ENCODE measurements around the gene BMP8A.
"Not testable (repeated sequence)": the region's sequence is repeated elsewhere in the genome, so short reads cannot be mapped to it uniquely, and the experiment has no call there.

The BMP8A gene, protein sequence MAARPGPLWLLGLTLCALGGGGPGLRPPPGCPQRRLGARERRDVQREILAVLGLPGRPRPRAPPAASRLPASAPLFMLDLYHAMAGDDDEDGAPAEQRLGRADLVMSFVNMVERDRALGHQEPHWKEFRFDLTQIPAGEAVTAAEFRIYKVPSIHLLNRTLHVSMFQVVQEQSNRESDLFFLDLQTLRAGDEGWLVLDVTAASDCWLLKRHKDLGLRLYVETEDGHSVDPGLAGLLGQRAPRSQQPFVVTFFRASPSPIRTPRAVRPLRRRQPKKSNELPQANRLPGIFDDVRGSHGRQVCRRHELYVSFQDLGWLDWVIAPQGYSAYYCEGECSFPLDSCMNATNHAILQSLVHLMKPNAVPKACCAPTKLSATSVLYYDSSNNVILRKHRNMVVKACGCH

DNA sequence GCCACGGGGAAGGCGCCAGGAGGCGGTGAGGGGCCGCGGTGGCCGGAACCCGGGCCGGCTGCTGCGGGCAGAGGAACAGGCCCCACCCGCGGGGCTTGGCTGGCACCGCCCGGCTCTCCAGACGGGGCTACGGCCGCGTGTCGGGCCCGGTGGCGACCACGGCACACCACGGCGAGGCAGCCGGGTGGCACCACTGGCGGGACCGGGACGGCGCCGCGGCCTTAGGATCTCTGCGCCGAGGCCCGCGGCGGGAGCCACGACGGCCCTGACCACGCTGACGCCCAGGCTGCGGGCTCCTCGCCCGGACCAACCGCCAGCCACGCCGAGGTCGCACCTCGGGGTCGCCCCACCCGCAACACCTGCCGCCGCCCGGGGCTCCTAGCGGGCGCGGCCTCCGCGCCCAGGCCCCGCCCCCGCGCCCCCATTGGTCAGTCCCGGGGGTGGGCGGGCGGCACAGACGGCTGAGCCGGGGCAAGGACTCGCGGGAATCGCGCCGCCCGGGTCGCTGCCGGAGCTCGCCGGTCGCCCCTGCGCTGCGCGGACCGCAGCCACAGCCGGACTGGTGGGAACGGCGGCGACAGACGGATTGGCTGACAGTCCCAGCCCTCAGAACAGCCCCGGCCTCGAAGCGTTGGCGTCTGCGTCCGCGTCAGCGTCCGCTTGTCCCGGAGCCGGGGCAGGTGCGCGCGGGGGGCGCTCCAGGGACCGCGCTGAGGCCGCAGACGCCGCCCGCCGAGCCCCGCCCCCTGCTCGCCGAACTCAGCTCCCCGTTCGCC is at the start of gene BMP8A:
Gene BMP8A, plus strand, starts transcription at position 491 of the 776 bp plus-strand sequence. CDS start 356 bp downstream, outside the sequence.
- peak; percentile 91 for DNase-seq

DNA sequence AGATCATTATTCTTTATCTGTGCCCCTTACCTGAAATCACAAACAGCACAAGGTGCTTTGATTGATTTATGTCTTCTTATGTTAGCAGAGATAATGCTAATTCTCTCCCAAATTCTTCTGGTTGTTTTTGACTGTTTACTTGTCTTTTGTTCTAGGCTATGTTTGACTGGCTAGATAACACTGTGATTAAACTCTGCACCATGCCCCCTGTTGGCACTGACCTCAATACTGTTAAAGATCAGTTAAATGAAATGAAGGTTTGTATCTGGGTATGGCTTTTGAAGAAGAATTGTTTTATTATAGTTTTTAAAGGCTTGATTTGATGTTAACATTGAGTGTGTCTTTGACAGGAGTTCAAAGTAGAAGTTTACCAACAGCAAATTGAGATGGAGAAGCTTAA is 49.6 kb upstream of the BMP8A start:
- no peak for DNase-seq

DNA sequence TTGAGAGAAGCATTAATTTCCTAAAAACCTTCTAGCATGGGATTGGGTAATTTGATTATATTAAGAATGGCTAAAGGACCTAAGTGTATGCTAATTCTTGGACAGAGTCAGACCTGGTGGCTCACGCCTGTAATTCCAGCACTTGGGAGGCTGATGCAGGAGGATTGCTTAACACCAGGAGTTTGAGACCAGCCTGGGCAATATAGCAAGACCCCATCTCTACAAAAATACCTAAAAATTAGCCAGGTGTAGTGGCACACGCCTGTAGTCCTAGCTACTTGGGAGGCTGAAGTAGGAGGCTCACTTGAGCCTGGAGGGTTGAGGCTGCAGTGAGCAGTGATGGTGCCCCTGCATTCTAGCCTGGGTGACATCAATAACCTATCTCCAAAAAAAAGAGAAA is 45.9 kb upstream of the BMP8A start:
- no peak for DNase-seq

DNA sequence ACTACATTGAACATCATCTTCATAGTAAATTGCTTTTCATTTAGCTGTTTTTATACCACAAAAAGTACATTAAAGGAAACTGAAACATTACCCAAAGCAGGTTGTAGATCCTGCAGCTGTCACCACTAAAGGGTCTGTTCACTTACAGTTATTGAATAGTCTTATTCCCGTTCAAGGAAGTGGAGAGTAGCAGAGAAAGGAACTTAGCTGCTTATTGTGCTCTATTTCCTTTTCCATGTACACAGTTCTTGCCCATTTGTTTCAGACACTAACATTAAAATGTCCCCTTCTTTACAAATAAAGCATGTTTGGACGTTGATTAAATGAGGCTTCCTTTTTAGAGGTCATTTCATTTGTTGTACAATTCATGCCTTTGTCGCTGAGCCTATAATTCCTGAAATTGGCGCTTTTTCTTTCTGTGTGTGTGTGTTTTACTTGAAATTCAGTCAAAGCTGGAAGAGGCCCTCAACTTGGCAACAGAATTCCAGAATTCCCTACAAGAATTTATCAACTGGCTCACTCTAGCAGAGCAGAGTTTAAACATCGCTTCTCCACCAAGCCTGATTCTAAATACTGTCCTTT is 44.4 kb upstream of the BMP8A start:
- DNase-seq = no peak

DNA sequence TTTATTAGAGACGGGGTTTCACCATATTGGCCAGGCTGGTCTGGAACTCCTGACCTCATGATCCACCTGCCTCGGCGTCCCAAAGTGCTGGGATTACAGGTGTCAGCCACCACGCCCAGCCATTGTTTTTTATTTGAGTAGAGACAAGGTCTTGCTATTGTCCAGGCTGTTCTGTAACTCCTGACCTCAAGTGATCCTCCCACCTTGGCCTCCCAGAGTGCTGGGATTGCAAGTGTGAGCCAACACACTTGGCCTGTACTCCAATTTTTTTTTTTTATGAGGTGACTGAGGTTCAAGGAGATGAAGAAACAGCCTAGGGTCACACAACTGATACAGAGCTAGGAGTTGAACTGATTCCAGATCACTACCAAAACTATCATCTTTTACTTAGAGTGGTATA is 41.4 kb upstream of the BMP8A start:
- DNase-seq = not testable (repeated sequence)

DNA sequence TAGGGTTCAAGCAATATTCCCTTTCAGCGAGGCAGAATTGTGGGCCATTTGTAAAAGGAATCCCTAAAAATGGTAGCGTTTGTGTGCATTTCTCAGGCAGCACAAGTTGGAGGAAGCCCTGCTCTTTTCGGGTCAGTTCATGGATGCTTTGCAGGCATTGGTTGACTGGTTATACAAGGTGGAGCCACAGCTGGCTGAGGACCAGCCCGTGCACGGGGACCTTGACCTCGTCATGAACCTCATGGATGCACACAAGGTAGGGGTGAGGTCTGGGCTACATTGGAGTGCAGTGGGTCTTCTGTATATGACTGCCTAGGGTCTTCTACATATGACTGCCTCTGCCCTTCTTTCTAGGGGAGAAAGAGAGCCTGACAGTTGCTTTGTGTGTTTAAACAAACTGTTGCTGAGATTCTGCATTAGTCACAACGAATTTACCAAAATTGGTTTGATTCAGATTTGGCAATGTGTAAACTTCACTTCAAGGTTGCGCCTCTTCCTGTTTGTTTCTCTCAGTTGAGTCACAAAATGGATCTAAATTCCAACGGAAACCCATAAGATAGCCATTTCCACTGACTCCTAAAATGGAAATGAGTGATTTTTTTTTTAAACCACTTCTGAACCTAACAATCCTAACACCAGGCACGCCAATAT is 40.4 kb upstream of the BMP8A start:
- no peak for DNase-seq

DNA sequence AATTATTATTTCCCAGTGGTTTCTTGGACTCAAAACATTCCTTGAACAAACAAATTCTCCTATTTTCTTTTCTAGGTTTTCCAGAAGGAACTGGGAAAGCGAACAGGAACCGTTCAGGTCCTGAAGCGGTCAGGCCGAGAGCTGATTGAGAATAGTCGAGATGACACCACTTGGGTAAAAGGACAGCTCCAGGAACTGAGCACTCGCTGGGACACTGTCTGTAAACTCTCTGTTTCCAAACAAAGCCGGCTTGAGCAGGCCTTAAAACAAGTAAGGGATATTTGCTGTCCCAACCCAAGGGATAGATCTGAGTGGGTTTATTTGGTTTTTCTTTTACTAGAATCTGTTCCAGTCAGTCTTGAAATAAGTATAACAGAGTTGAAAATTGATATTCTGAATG is 39.4 kb upstream of the BMP8A start:
- DNase-seq = no peak

DNA sequence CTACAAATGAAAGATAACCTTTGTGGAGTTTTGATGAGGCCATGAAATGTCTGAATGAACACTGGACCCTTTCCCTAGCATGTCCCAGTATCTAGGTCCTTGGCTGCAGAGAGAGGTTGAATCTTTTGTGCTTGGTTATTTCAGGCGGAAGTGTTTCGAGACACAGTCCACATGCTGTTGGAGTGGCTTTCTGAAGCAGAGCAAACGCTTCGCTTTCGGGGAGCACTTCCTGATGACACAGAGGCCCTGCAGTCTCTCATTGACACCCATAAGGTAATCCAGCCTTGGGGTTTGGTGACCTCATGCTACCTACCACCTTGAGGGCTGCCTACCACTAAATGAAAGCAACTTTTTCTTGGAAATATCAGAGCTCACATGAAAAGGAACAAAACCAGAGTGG is 38.9 kb upstream of the BMP8A start:
- DNase-seq = no peak

DNA sequence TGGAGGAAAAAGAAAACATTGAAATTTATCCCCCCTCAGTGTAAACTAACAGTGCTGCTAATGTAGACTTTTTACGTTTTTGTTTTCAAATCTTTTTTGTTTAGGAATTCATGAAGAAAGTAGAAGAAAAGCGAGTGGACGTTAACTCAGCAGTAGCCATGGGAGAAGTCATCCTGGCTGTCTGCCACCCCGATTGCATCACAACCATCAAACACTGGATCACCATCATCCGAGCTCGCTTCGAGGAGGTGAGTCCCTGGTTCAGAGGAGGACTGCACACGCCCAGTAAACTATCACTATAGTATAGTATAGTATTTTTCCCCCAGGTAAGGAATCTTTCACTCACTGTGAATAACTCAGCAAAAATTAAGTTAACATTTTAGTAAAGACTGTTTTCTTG is 37.8 kb upstream of the BMP8A start:
- DNase-seq = no peak

DNA sequence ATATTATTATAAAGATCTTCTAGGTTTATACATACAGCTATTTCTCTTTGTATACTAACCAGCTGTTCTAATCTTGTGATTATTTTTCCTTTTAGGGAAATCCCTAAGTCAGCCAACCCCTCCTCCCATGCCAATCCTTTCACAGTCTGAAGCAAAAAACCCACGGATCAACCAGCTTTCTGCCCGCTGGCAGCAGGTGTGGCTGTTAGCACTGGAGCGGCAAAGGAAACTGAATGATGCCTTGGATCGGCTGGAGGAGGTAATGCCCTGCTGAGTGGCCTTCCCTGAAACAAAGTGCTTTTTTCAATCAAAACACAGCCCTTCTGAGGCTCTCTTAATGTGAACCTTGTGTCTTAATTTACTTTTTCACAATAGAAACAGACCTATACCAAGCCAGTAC is 32.4 kb upstream of the BMP8A start:
- DNase-seq = no peak

DNA sequence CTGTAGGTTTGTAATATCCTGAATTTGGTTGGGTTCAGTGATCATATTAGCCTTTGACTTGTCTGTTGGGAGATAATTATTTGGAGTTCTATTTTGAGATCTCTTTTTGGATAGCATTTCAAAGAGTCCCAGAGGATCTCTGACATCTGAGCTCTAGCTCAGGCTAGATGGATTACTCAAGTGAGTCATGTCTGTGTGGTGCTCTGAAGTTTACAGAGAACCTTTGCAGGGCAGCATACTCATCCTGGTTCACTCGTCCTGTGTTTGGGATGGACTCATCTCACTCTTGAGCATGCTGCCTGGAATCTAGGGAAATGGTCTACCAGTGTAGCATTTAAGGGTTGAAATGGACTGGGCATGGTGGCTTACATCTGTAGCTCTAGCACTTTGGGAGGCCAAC is 29.4 kb upstream of the BMP8A start:
- DNase-seq = no peak

DNA sequence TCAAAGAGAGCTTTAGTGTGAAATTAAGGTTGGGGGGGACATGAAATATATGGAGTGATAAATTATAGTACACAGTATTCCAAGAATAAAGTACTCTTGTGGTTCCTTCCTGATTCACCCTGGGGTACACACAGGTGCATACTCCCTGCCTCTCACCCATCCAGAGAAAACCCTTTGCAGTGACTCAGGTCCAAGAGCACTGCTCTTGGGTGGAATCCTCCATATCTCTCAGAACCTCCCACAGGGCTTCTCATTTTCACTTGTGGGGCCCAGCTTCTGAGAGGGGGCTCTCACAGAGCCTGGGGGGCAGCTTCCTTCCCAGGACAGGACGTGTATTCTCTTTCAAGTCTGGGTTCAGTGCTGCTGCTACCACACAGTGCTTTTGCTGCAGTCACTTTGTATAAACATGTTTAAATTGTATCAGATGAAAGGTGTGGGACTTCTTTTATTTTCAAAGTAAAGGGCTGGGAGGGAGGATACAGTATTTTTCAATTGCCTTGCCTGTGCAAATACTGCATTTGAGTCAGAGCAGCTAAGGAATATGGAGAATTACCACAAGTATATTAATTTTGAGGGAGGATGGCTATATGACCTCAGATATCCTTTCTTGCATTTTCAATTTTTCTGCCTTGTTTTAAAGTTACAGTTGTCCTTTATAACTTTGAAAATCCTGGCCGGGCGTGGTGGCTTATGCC is 24.9 kb upstream of the BMP8A start:
- DNase-seq = no peak

DNA sequence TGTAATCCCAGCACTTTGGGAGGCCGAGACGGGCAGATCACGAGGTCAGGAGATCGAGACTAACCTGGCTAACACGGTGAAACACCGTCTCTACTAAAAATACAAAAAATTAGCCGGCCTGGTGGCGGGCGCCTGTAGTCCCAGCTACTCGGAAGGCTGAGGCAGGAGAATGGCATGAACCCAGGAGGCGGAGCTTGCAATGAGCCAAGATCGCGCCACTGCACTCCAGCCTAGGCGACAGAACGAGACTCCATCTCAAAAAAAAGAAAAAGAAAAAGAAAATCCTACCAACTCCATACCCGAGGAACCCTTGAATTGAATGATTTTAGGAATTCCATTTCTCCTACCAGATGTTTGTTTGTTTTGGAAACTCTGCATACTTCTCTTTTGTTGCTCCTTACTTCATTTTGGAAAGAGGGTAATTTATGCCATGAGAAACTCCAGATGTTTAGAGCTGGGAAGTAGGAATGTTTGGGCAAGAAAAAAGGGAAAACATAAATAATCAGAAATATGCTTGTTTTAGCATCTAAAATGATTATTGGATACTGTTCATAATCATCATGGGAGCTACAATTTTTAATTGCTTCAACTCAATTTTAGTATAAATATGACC is 24.2 kb upstream of the BMP8A start:
- not testable (repeated sequence) for DNase-seq

DNA sequence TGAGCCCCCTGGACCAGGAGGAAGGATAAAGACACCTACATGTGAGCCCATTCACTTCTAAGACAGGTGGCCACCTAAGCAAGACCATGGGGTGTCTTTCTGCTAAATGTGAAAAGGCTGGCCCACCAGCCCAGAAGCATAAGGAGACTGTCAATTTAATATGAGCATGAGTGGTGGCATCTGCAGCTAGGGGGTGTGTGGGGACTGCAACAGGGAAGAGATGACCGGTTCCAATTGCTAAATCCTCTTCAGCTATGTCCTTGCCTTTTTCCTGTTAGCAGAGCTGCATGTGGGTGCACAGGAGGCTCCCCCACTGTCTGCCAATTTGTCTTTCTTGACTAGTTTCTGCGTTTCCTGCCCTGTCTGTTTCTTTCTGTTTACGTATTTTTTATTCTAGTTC is 22.3 kb upstream of the BMP8A start:
- DNase-seq = no peak

DNA sequence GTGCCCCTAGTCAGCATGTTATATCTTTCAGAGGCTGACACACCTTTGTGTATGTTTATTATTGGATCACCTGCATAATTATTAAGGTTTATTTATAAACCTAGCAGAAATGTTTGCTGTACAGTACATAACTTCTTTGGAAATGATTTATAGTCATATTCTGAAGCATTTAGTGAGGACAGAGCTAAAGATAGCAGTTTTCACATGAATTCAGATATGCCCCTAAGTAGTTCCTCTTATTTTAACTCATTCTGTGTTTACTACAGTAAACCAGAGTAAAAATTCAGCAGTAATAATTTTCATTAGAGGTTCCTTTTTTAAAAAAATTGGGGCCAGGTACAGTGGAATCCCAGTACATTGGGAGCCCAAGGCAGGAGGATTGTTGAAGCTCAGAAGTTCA is 21.4 kb upstream of the BMP8A start:
- no peak for DNase-seq

DNA sequence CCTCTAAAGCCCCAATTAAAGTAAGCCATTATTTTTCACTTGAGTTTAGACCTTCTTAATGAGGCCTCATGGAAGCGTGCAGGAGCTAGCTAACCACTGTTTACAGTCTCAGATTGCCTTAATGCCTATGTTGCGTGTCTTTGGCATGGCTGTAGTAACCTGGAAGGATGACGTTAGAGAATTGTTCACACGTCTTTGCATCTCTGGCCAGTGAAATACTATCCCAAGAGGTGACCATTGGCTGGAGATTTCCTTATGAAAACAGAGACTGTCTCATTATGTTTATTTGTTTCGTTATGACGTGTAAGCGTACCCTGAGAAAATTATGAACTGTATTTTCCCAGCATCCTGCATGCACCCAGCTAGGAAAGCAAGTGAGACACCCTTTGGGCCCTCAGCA is 18.6 kb upstream of the BMP8A start:
- no peak for DNase-seq

DNA sequence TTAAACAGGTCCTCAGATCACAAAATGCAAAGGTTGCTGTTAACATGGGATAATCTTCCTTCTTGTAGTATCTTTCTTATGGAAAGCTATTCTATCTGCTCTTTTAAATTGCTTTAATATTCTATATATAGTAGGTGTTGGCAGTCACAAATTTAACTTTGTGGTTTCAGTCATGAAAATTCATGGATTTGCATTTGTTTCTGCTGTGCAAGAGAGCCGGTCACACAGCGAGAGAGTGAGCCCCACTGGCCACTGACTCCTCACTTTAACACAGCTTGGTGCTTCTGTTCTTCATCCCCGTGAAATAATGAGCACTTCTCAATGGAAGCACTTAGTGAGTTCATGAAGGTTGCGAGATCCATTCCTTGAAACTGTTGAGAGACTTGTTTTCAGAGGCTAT is 18.1 kb upstream of the BMP8A start:
- DNase-seq = no peak

DNA sequence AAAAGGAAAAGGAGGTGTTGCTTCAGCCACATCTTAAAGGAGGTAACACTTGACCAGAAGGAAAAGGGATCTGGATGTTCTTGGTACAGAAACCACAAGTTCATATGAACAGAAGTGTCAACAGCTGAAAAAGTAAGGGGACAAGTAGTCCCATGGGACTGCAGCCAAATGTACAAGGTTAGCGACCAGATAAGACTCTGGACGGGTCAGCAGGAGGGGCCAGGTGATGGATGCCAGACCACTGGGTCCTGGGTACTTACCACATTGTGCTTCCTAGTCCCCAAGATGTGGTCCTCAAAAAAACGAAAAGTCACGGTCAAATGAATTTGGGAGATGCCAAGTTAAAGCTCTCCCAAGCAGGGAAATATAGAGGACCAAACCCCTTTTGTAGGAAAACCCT is 16.6 kb upstream of the BMP8A start:
- DNase-seq = no peak

DNA sequence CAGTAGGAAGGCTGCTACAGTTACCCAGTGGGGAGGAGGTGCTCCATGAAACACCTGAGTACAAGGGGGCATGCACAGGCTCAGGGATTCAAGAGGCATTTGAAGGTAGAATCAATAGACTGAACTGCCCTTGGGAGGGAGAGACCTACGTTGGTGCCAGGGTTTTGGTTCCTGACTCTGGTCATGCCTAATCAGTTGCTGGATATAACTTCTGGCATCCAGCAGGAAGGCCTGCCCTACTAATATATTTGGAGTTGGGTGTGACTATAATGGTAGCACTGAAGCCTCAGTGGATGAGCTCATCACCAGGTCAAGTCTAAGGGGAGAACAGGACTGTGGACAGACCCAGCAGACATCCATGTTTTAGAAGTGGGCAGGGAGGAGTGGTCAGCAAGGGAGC is 15.9 kb upstream of the BMP8A start:
- DNase-seq = not testable (repeated sequence)

DNA sequence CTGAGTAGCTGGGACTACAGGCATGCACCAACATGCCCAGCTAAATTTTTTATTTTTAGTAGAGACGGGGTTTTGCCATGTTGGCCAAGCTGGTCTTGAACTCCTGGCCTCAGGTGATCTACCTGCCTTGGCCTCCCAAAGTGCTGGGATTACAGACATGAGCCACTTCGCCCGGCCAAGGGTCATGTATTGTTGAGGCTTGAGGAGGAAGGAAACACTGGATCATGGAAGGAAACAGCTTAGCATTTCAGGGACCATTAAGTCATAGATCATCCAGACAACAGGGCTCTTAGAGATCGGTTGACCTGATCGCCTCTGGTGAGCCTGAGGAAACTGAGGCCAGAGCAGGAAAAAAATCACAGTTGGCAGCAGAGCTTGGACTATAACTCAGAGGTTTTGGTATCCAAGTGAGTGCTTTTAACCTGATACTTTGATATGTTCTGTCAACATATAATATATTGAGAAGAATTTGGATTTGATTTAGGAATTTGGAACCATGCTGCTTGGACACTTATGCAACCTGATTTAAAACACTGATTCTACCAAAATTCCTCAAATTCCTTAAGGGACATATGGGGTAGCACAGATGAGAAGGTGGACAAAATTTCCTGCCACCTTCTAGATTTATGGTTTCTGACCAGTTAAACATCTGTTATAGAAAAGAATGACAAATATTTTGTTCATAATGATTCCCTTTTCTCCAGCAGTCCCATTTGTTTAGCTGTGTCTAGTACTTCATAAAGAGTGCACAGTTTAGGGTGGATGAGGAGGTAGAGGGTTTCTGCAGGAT is 13.1 kb upstream of the BMP8A start:
- no peak for DNase-seq

DNA sequence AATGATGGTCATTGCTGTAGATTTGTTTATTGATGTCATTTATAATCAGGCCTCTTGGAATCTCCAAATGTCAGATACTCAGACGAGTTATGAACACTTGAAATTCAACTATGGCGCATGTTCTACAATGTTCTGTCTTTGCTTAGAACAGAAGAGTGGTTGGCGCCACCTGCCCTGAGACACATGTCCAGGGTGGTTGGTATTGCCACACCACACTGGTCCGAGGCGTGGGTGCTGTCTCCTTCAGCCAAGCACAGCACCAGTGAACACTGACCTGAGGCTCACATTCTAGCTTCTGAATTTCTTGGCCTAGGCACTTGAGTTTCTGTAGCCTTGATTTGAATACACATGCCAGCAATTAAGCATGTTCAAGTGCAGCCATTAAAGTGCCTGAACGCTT is 10.1 kb upstream of the BMP8A start:
- DNase-seq = no peak

DNA sequence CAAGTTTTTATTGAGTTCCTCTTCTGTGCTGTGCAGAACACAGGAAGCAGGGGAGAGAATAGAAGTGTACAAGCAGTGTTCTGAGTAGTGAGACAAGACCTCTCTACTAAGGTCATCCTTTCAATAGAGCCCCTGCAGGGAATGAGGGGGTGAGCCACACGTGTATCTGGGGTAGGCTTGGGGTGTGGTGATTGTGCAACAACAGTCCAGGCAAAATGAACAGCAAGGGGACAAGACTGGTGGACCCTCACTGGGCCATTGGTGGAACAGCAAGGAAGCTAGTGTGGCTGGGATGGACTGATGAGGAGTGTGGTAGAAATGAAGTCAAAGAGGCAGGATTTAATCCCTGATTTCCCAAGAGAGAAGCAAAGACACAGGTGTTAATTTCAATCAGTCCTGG is 8.2 kb upstream of the BMP8A start:
- DNase-seq = no peak

Data from activated effector memory CD4-positive, alpha-beta T cell treated with anti-CD3 and anti-CD28 coated beads, Interleukin-2, amount 50 U/mL, for 16 hours (primary cell).